ENCODE measurements around the gene PSMA7.
A peak's percentile ranks its signal among the peaks of the same experiment; 100 is the strongest.
"Not testable (repeated sequence)": the region's sequence is repeated elsewhere in the genome, so short reads cannot be mapped to it uniquely, and the experiment has no call there.

The PSMA7 gene

DNA sequence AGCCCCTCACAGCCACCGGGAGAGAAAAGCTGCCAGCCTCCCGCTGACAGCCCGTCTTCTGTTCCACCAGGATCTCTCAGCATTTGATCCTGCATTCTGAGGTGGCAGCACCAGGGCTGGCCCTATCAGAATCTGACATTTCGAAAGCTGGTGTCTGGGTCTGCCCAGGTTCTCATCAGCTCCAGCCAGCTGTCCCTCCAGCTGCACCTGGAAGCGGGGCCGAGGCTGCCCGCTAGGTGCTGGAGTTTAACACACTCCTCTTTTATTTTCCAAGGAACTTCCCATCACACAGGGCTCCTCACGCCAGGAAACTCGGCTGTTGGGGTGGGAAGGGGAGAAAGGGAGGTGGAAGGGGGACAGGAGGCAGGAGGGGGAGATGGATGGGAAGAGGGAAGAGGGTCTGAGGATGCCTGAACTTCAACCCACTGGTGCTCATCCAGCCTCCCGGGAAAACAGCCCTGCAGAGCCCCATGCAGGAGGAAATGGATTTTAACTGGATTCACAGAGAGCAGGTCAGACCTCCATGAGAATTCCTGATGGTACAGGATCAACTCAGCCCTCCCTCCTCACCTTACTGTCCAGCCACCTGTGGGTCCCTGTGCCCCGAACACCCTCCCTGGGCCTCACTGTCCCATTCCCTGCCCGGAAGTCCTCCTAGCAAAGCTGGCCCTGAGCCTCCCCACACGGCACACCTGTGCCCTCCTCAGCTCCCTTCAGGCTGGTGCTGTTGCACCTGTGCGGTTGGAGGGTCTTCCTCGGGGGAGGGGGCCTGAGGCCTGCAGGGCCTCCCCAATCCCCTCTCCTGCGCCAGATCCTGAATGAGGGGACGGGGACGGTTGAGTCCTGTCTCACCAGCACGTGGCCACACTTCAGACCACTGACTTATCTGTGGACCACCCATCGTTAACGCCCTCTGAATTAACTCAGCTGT, 24.8 kb downstream of the PSMA7 start:
- no peak for DNase-seq

DNA sequence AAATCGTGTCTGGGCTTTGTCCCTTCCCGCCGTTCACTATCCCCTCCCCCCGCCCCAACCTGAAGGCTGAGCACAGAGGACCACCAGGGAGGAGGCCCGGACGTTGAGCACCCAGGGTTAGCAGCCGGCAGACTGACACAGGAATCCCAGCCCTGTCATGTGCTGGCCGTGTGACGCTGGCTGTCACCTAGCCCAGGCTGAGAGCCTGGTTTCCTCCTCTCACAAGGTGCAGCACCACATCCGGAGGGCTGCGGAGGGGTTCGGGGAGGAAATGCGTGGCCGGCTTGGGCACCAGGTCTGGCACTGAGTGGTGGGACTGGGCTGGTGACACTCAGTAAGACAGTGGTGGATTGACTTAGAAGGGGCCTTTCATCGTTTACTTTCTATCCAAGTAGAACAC, 25.5 kb downstream of the PSMA7 start:
- DNase-seq: no peak

DNA sequence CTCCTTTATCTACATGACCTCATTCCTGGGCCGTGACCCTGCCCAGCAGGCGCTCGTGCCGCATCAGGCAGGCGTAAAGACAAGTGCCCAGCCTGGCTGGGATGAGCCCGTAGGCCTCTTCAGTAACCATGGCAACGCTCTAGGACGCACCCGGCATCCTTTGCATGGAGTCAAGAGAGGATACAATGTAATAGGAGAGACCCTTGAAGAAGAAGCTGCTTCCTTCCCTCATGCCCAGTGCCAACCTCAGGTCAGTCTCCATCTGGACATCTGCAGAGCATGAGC, 25.9 kb downstream of the PSMA7 start:
- DNase-seq: no peak

DNA sequence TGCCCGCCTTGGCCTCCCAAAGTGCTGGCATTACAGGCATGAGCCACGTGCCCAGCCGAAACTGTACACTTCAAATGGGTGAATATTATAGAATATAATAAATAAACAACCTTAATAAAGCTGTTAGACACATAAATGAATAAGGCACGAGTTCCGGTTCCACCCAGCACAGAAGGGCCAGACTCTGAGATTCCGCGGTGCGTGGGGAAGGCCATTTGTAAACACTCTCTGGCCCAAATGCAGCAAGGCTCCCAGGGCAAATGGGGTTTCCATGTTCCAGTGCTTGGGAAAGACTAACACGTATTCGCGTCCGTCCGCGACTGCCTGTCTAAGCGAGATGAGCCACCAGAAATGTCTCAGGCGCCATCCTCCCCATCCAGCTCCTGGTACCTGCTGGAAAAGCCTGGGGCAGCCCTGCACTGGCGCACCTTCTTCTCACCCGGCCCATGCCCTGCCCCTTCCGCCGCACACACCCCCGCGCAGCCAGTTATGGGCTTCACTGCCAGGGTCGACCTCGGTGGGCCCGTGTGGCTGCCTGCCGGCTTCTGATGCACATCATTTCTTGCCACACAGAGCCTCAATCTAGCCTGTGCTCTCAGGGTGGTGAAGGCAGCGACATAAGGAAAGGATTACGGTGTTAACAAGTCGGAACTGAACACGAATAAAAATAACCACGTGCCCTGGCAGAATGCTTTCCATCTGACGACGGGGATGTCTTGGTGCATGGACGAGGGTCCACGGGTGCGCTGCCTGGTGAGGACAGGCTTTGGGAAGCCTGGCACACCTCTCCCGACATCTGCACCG, 26.4 kb downstream of the PSMA7 start:
- DNase-seq: no peak

DNA sequence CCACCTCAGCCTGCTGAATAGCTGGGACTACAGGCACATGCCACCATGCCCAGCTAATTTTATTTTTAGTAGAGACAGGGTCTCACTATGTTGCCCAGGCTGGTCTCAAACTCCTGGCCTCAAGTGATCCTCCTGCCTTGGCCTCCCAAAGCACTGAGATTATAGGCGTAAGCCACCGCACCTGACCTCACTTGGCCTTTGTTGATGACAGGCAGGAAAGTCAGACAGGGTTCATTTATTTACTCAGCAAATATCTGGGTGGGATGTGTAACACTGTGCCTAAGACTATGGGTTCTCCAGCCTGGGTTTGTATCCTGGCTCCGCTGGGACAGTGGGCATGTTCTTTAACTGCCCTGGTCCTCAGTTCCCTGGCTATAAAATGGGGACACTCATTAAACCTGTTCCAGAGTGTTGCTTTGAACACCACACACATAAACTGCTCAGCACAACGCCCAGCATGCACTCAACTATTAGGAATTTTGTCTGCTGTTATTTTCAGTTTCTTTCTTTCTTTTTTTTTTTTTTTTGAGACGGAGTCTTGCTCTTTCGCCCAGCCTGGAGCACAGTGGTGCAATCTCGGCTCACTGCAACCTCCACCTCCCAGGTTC, 27.3 kb downstream of the PSMA7 start:
- DNase-seq: not testable (repeated sequence)

DNA sequence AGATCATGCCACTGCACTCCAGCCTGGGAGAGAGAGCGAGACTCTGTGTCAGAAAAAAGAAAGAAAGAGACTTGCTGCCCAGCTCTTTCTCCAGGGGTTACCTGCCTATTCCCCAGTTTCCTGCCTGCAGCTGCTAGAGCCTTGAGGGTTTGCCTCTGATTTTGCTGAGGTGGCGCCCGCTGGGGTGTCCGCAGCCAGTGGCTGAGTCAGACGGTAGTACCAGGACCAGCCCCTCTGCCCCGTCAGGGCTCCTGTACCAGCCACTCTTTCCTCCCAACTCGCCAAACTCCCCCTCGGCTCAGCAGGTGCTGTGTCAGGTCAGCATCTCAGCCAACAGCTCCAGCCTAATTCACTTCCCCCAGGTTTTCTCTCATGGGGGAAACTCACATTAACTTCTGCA, 28.3 kb downstream of the PSMA7 start:
- DNase-seq: no peak

DNA sequence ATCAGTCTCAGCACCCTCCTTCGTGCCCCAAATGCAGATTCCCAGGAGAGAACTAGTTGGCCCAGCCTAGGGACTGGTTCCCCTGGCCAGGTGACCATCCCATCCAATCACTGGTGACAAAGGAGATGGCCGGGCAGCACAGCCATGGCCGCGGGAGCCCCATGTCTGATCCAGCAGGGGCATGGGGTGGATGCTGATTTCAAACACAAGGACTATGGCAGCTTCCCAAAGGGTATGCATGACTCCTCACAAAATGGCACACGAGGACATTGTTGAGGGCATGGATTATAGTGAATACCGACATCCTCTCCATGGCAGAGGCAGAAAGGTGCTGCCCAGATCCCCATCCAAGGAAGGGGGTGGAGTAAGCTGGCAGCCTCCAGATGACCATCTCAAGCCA, 30.8 kb downstream of the PSMA7 start:
- DNase-seq: no peak

DNA sequence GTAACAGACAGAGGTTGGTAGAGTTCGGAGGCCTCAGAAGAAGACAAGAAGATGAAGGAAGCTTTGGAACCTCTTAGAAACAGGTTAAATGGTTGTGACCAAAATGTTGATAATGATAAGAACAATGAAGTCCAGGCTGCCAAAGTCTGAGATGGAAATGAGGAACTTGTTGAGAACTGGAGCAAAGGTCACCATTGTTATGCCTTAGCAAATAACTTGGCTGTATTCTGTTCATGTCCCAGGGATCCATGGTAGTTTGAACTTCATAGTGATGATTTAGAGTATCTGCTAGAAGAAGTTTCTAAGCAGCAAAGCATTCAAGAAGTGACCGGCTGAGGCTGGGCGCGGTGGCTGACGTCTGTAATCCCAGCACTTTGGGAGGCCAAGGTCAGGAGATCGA, 32.0 kb downstream of the PSMA7 start:
- no peak for DNase-seq

DNA sequence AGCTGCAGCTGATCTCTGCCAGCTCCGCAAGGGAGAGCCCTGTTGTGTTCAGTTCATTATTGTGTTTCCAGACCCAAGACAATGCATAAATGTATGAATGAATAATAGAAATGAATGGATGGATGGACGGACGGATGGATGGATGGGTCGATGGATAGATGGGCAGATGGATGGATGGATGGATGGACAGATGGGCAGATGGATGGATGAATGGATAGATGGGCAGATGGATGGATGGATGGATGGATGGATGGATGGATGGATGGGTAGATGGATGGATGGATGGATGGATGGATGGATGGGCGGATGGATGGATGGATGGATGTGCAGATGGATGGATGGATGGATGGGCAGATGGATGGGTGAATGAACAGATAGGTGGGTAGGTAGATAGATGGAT, 37.6 kb downstream of the PSMA7 start:
- no peak for DNase-seq

DNA sequence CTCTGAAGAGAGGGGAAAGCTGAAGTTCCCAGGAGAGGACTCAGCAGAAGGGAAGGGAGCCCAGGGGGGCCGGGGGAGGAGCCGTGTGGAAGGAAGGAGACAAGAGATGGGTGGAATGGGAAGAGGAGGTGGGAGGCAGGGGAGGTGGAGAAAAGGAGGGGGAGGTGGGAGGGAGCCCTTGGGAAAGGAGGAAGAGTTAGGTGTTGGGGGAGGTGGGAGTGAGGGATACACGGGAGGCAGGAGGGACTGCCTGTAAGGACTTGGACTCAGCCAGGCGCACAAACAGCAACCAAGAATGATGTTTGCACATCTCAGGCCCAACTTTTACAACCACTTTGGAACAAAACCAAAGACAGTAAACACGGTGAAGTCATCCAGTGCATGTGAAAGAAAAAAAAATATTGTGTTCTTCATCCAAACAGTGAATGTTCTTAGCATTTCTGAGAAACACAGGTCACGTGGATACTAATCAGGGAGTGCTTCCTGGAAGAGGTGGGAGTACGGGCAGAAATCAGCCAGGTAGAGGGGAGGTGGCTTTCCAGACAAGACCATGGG, 38.3 kb downstream of the PSMA7 start:
- no peak for DNase-seq

DNA sequence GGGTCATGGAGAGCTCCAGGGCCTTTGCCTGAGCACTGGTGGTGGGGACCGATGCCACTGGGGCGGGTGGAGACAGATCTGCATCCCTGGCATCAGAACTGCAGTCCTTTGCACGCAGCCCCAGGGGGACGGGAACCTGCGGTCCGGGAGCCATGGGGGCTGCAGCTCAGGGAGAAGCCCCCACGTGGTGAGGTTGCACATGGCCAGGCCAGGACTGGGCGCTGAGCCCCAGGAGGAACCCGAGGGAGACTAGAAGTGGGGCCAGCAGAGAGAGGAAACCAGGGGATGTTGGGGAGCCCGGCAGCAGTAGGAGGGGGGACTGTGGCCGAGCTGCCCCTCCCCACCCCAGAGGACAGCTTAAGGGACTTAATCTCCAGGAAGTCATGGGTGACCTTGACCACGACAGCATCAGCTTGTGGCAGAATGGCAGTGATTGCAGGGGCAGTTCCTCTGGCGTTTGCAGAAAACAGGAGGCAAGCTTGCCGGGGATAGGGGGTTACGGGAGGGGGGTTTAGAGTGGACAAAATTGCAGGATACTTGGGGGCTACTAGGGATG, 38.9 kb downstream of the PSMA7 start:
- no peak for DNase-seq

DNA sequence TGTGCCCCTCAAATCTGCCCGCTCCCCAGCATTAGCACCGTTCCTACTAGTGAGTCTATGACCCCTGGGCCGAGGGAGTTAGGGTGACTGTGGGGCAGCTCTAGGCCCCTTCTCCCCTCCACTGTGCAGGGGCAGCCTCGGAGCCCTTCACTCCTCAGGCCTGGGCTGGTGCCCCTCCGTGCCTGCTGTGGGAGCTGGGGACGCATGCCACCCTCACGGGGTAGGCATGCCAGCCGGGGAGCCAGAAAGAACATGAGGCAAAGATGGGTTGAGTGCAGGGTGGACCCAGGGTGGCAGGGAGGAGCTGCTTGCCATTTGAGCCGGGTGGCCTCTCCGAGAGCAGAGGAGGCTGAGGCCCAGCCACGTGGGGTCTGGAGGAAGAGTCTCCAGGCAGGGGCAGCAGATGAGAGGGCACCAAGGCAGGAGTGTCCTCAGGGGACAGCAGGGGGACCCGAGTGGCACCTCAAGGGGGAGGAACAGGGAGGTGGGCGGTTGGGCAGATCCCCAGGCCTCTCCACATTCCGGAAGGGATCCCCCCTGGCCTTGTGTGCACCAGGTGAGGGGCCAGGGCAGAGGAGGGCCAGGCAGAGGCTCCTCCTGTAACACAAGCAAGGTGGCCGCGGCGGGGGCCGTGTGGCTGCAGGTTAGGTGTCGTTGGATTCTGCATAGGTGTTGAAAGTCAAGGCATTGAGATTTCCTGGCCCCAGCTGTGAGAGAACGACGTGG, 39.5 kb downstream of the PSMA7 start:
- no peak for DNase-seq

DNA sequence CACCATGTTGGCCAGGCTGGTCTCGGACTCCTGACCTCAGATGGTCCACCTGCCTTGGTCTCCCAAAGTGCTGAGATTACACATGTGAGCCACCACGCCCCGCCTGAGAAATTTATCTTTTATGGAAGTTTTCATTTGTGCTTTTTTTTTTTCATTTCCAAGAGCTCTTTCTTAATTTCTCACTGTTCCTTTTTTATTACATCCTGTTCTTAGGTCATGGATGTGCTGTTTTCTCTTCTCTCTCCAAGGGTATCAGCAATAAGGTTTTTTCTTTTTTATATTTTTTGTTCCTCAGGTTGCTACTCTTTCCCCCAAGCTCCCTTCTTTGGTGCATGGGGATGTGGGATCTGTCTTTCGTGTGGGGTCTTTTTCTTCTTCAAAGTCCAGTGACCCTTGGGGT, 42.1 kb downstream of the PSMA7 start:
- no peak for DNase-seq

DNA sequence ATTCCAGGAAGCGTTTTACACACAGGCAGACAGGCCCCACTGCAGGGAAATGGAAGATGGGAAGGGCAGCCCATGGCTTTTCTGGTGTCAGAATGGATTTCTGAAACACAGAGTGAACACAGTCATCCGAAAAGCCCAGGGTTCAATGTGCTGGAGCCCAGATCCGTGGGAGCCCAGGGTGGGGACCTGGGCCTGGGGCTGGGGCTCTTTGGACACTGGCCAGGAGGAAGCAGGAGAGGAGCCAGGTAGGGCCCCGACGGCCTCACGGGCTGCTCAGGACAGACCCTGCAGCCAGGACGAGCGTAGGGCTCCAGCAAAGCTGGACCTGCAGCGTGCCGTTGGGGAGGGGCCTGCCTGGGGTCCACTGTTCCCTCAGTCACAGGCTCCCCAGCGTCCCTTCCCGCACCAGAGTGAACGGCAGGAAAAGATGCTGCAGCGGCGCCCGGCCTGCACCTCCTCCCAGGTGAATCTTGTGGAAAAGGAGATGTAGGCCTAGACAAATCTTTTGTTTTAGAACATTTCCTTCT, 45.2 kb downstream of the PSMA7 start:
- DNase-seq: no peak

DNA sequence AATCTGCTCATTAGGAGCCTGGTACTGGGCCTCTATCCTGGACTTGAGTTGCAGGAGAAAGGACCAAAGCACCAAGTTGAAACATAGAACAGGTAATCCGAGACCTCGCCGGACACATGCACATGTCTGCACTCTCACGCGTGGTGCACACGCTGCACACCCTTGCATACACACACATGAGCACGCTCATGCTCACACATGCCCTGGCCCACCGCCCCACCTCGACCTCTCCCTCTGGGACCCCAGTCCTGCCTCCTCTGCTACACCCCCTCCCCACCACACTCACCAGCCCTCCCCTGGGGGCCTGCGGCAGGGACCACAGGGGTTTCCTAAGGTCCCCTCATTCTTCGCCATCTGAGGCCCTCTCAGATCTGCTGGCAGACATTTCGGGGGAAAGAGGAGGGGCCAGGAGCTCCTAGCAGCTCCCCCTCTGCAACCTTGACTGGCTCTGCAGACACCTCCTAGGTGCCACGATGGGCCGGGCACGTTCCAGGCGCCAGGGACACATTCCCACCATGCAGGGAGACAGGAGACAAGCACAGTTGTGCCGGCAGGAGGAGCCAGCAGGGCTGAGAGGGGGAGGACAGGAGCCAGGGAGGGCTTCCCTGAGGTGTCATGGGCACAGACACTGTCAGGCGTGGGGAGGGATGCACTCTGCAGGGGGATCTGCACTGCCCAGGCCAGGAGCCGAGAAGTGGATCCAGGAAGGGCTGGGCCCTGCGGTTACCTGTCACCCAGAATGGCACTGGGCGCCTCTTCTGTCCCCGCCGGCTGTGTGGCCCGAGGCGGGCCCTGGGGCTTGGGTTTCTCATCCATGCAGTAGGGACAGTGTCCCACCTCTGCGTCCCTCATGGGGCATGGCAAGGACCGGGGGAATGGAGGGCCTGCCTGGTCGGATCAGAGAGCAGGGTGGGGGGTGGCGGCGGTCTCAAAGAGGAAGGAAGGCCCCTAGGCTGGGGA, 46.5 kb downstream of the PSMA7 start:
- DNase-seq: no peak

DNA sequence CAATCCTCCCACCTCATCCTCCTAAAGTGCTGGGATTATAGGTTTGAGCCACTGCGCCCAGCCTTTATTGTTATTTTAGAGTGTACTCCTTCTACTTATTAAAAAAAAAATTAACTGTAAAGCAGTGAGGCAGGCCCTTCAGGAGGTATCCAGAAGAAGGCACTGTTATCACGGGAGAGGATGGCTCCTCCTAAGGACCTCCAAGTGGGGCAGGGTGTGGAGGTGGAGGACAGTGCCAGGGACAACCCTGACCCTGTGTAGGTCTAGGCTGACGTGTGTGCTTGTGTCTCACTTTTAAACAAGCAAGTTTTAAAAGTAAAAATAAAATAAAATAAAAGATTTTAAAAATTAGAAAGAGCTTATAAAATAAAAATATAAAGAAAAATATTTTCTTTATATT, 53.8 kb downstream of the PSMA7 start:
- no peak for DNase-seq

DNA sequence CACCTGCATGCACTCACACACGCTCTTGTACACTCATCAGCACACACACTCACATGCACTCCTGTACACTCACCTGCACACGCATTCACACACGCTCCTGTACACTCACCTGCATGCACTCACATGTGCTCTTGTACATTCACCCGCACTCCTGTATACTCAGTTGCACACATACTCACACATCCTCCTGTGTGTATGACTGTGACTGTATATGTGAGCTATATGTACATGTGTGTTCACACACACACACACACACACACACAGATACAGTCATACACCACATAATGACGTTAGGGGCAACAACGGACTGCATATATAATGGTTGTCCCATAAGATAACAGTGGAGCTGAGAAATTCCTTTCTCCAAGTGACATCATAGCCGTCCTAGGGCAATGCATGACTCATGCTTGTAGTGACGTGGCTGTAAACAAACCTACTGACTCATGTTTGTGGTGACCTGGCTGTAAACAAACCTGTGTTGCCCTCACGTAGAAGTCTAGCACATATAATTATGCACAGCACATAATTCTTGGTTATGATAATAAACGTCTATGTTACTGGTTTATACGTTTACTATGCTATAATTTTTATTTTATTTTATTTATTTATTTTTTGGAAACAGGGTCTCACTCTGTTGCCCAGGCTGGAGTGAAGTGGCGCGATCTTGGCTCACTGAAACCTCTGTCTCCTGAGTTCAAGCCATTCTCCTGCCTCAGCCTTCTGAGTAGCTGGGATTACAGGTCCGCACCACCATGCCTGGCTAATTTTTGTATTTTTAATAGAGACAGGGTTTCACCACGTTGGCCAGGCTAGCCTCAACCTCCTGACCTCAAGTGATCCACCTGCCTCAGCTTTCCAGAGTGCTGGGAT, 54.7 kb downstream of the PSMA7 start:
- peak; percentile 62 to 84 (median 84) for DNase-seq

DNA sequence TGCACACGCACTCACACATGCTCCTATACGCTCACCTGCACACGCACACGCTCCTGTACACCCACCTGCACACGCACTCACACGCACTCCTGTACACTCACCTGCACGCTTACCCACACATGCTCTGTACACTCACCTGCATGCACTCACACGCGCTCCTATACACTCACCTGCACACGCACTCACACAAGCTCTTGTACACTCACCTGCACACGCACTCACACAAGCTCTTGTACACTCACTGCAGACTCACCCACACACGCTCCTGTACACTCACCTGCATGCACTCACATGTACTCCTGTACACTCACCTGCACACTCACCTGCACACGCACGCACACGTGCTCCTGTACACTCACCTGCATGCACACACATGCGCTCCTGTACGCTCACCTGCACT, 55.6 kb downstream of the PSMA7 start:
- no peak for DNase-seq

DNA sequence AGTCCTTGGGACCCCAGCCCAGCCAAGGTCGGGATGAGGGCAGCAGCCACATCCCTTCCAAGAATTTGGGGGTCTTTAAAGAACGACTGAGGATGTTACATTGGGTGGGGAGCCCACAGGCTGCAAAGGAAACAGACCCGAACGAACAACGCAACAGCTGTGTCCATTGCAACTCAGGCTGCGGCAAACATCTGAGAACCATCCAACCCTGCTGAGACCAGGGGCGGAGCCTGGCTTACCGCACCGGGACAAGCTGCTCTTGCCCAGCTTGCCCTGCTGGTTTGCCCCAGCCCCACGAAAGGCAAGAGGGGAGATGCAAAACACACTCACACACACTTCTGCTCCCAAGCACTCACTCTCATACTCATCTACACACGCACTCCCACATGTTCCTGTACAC, 56.0 kb downstream of the PSMA7 start:
- no peak for DNase-seq
